M059J (cell line): ENCODE data around the gene VMP1. TPM values are rescaled to one million over a fixed set of nuclear protein-coding genes. Genes with fewer than 3 reads are reported as not detected.

Experiments
- DNase-seq: peaks from one replicate; pipeline ENCODE4 v3.0.0-alpha.2; 2012; ENCODE audit warnings: low read depth
- total RNA-seq: library from RNA; depleted of rRNA; stranded (reverse); fragments of >200 nt; shearing (Covaris generic); gene quantifications from 2 replicates; pipeline ENCODE4 v1.2.3, GENCODE V29; 2014; rRNA removed

Gene VMP1
- total RNA-seq: 170 and 171 TPM in 2 replicates

- DNase-seq: peak; percentile 100
Observed at GRCh38 chr17:59707149-59707970, at the start of gene VMP1, which contains the start of gene PTRH2. Gene VMP1 (plus strand): TSS chr17:59707654. CDS start chr17:59731447, 23,793 bp downstream. Gene PTRH2 (minus strand): TSS chr17:59707430. CDS start chr17:59697978, 9,452 bp downstream.

- DNase-seq: peak; percentile 39
Observed at GRCh38 chr17:59666235-59666634, 41.2 kb upstream of the VMP1 start.

GRCh38 chr17:59668816-59669215 is 38.6 kb upstream of the VMP1 start:
- DNase-seq: peak; percentile 94

- DNase-seq: no peak
Observed at GRCh38 chr17:59669411-59669810, 38.0 kb upstream of the VMP1 start.

GRCh38 chr17:59669944-59670343 is 37.5 kb upstream of the VMP1 start:
- DNase-seq: no peak

- DNase-seq: no peak
Observed at GRCh38 chr17:59671386-59671785, 36.1 kb upstream of the VMP1 start.

GRCh38 chr17:59675231-59675630 is 32.2 kb upstream of the VMP1 start:
- DNase-seq: no peak

GRCh38 chr17:59676716-59677115 is 30.7 kb upstream of the VMP1 start:
- DNase-seq: no peak

GRCh38 chr17:59678918-59679317 is 28.5 kb upstream of the VMP1 start:
- DNase-seq: no peak

GRCh38 chr17:59680314-59680713 is 27.1 kb upstream of the VMP1 start:
- no peak for DNase-seq

- no peak for DNase-seq
Observed at GRCh38 chr17:59683283-59683682, 24.2 kb upstream of the VMP1 start.

GRCh38 chr17:59684967-59685366 is 22.5 kb upstream of the VMP1 start:
- DNase-seq: no peak

GRCh38 chr17:59688008-59688407 is 19.4 kb upstream of the VMP1 start:
- no peak for DNase-seq

- no peak for DNase-seq
Observed at GRCh38 chr17:59688496-59688895, 19.0 kb upstream of the VMP1 start.

- no peak for DNase-seq
Observed at GRCh38 chr17:59693582-59693981, 13.9 kb upstream of the VMP1 start.

- no peak for DNase-seq
Observed at GRCh38 chr17:59694344-59694743, 13.1 kb upstream of the VMP1 start.

GRCh38 chr17:59695945-59696681 is 11.3 kb upstream of the VMP1 start:
- no peak for DNase-seq

- DNase-seq: no peak
Observed at GRCh38 chr17:59696682-59697277, 10.7 kb upstream of the VMP1 start.

GRCh38 chr17:59698143-59698542 is 9.3 kb upstream of the VMP1 start:
- no peak for DNase-seq

GRCh38 chr17:59699218-59699617 is 8.2 kb upstream of the VMP1 start:
- no peak for DNase-seq

GRCh38 chr17:59699786-59700185 is 7.7 kb upstream of the VMP1 start:
- no peak for DNase-seq

- no peak for DNase-seq
Observed at GRCh38 chr17:59702304-59702703, 5.2 kb upstream of the VMP1 start.
